GM19395 (cell line): ENCODE data around the gene KCNN2.
A peak's percentile ranks its signal among the peaks of the same experiment; 100 is the strongest.

Source experiments
- ATAC-seq: cut with Tn5 transposase; IDR thresholded peaks from one replicate; pipeline ENCODE4 v1.9.1; 2021; ENCODE audit warnings: mild to moderate bottlenecking, moderate library complexity; ENCODE audit not compliant: unreplicated experiment

Gene KCNN2

GRCh38 chr5:114362197-114362976 is 517 bp downstream of the KCNN2 start:
- peak; percentile 28 for ATAC-seq

- no peak for ATAC-seq
Observed at GRCh38 chr5:114362977-114363761, 1.3 kb downstream of the KCNN2 start.

- no peak for ATAC-seq
Observed at GRCh38 chr5:114363837-114364236, 2.0 kb downstream of the KCNN2 start.

- ATAC-seq: no peak
Observed at GRCh38 chr5:114367029-114367428, 5.2 kb downstream of the KCNN2 start.

- no peak for ATAC-seq
Observed at GRCh38 chr5:114369680-114370417, 8.0 kb downstream of the KCNN2 start.

- no peak for ATAC-seq
Observed at GRCh38 chr5:114377050-114377844, 15.4 kb downstream of the KCNN2 start.

DNA sequence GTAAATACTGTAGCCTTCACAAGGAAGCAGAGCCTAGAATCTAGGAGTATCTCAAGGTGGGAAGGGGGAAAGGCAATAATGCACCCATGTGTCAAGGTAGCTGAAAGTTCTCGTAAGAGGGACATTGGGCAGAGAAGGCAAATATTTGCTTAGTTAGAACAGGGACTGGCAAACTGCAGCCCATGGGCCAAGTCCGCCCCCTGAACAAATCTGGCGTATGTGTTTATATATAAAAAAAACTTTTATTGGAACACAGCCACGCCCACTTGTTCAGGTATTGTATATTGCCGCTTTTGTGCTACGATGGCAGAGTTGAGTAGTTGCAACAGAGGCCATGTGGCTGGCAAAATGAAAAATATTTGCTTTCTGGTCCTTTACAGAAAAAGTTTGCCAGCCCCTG is 16.1 kb downstream of the KCNN2 start:
- no peak for ATAC-seq

DNA sequence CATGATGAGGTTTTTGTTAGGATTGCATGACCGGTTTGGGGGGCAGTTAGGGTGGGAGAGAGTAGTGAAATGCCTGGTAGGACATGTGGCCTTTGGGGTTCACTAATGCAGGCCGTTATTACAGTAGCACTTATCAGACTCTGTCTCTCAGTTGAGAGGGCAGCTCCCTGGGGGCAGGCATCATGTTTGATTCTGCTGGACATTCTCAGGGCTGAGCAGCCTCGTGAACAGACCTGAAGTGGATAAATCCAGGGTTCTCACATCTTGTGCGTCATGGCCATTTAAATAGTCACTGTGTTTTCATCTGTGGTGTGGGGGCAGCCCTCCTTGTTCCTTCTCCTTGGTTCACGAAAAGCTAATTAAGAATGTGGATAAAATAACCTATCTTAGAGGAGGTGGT is 18.9 kb downstream of the KCNN2 start:
- ATAC-seq: no peak

GRCh38 chr5:114387433-114387832 is 25.6 kb downstream of the KCNN2 start:
- ATAC-seq: no peak

DNA sequence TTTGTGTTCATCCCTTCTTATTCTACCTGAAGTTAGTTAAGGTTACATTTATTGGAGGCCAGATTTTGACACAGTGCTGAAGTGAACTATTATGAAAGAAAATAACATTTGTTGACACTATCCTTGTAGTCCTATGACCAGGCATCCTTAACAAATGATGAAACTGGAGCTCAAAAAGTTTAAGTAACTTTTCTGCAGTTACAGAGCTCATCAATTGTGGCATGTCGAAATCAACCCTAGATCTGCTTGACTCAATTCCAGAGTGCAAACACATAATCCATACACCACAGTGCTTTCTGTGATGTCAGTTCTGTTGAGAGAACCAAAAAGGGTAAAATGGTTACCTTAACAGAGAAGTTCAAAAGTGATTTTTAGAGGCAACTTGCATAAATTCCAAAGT is 28.6 kb downstream of the KCNN2 start:
- ATAC-seq: no peak

GRCh38 chr5:114391321-114391720 is 29.5 kb downstream of the KCNN2 start:
- no peak for ATAC-seq

- no peak for ATAC-seq
Observed at GRCh38 chr5:114393159-114393558, 31.3 kb downstream of the KCNN2 start.

DNA sequence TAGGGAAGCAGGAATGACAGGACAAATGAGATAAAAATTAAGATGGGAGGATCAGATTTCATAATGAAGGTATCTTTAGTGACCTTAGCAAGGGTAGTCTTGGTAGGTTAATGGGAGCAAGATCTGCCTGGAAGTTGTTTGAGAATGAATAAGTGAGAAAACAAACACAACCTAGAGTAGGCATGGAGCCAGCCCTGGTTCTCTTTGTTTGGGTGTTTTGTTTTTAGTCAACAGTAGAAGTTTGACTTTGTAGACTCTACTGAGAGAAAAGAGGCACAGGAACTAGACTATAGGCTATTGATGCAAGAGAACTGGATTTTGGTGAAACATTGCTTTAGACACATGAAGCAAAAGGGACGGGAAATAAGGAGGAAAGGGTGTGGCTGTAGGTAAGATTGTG is 40.3 kb downstream of the KCNN2 start:
- ATAC-seq: no peak

GRCh38 chr5:114407783-114408182 is 45.9 kb downstream of the KCNN2 start:
- ATAC-seq: no peak

DNA sequence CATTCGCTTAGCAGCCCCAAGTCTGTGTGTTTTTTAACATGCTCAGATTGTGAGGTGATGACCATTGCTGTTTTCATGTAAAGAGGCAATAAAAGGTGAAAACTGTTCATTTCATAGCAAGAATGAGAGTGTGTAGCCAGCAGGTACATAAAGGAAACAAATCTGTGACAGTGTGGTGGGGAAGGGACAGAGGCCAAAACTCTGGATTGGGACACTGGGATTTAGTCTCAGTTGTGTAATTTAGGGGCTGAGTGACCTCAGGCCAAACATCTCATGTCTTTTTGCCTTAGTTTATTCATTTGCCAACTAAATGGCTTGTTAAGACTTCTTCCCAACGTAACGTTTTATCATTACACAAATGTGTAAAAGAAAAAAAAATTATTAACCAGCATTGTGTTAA is 47.0 kb downstream of the KCNN2 start:
- ATAC-seq: no peak

DNA sequence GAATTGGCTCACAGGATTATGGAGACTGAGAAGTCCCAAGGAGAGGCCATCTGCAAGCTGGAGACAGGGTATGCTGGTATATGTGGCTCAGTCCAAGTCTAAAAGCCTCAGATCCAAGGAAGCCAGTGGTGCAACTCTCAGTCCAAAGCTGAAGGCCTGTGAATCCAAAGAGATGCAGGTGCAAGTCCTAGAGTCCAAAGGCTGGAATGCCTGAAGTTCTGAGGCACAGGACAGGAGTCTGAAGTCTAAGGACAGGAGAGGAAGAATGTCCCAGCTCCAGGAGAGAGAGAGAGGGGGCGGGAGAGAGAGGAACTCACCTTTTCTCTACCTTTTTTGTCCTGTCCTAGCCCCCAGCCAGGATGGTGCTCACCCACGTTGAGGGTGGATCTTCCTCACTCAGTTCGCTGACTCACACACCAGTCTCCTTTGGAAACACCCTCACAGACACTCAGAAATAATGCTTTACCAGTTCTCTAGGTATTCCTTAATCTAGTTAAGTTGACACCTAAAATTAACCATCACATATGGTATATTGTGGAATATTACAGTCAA is 49.6 kb downstream of the KCNN2 start:
- ATAC-seq: no peak

- no peak for ATAC-seq
Observed at GRCh38 chr5:114412510-114413171, 50.8 kb downstream of the KCNN2 start.

DNA sequence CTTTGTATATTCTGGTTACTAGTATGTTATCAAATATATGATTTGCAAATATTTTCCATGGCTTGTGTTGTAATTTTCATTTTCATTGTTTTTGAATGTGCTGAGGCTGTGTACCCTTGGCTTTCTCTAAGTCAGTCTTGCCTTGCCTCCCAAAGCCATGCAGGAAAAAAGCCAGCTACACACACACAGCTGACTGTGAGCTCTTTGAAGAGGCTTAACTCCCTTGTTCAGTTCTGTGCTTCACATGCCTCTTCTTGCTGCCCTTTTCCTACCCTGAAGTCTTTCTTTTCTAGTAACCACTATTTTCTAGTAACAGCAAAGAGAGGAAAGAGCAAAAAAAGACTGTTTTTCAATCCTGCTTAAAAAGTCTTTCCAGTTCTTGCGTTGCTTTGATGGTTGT is 53.9 kb downstream of the KCNN2 start:
- no peak for ATAC-seq

DNA sequence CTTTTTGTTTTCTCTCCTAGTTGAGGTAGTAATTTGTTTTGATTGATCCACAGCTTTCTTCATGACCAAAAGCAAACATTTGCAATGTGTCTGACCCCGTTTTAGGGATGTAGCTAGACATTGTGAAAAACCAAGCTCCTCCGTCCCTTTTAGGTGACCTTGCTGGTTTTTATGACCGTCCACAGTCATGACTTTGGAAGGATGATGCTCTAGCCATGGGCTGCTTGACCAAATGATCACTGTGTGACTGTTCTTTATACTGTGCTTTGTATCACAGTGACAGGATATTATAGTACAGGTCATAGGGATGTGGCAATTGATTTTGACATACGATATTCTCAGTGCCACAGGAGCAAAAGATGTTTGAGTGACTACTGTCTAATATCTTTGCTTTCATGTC is 54.4 kb downstream of the KCNN2 start:
- no peak for ATAC-seq

DNA sequence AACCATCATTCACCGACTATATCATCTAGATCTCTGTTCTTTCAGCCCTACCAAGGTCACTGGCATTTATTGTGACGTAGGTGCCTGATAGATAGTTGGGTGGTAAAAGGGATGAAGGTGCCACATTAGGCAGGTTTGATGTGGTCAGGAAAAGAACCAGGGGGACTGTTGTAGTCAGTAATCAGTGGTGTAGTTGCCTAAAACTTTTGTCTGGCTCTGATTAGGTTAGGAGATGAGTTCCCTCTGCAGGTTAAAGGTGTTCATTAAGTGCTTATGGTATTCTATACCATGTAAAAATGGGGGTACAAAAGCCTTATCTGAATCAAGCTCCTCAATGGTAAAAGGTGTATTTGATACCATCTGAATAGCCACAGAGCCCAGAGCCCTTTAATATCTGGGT is 55.6 kb downstream of the KCNN2 start:
- ATAC-seq: no peak
